ENCODE data around the gene SEC23A. TPM values are rescaled to one million over a fixed set of nuclear protein-coding genes. Genes with fewer than 3 reads are reported as not detected.

SEC23A gene
- total and polyA plus RNA-seq, 2 of the 13 experiments (the other 11 are each of a cell fraction or from before 2014, with no cell fraction given): 403 to 887 TPM

GRCh38 chr14:39023939-39024871 lies 78.8 kb downstream of the SEC23A start (continued):
- TF ChIP-seq EED (CRISPR knock-in tag; IDR thresholded peaks at IDR 0.05): no peak
- TF ChIP-seq ZNF33B (CRISPR knock-in tag; IDR thresholded peaks at IDR 0.05): no peak
- TF ChIP-seq REXO4 (CRISPR knock-in tag; IDR thresholded peaks at IDR 0.05; ENCODE audit: borderline replicate concordance): no peak
- TF ChIP-seq, protein P1, sequence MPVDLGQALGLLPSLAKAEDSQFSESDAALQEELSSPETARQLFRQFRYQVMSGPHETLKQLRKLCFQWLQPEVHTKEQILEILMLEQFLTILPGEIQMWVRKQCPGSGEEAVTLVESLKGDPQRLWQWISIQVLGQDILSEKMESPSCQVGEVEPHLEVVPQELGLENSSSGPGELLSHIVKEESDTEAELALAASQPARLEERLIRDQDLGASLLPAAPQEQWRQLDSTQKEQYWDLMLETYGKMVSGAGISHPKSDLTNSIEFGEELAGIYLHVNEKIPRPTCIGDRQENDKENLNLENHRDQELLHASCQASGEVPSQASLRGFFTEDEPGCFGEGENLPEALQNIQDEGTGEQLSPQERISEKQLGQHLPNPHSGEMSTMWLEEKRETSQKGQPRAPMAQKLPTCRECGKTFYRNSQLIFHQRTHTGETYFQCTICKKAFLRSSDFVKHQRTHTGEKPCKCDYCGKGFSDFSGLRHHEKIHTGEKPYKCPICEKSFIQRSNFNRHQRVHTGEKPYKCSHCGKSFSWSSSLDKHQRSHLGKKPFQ (CRISPR knock-in tag; IDR thresholded peaks at IDR 0.05; ENCODE audit: insufficient replicate concordance): peak; percentile 66
- no peak for TF ChIP-seq ZNF333 (CRISPR knock-in tag; IDR thresholded peaks at IDR 0.05; ENCODE audit: borderline replicate concordance)
- TF ChIP-seq TARDBP (CRISPR knock-in tag; IDR thresholded peaks at IDR 0.05): peak; percentile 100
- TF ChIP-seq TCF7 (IDR thresholded peaks at IDR 0.05; ENCODE audit: low read depth): peak; percentile 95
- TF ChIP-seq SKI (IDR thresholded peaks at IDR 0.05; ENCODE audit: partially characterized antibody): peak; percentile 93
- TF ChIP-seq TRAFD1 (CRISPR knock-in tag; IDR thresholded peaks at IDR 0.05; ENCODE audit: borderline replicate concordance): peak; percentile 18; the same call in 1 of the 2 replicates
- TF ChIP-seq WIZ (CRISPR knock-in tag; IDR thresholded peaks at IDR 0.05): no peak
- TF ChIP-seq, protein P2, sequence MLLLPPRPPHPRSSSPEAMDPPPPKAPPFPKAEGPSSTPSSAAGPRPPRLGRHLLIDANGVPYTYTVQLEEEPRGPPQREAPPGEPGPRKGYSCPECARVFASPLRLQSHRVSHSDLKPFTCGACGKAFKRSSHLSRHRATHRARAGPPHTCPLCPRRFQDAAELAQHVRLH (CRISPR knock-in tag; IDR thresholded peaks at IDR 0.05; ENCODE audit: borderline replicate concordance, low read depth): peak; percentile 33
- TF ChIP-seq ESRRA (CRISPR knock-in tag; IDR thresholded peaks at IDR 0.05; ENCODE audit: low read depth): peak; percentile 78; the same call in 1 of the 2 replicates
- peak; percentile 100 for TF ChIP-seq TBX3 (IDR thresholded peaks at IDR 0.05; ENCODE audit: borderline replicate concordance)
- no peak for TF ChIP-seq ZNF777 (CRISPR knock-in tag; IDR thresholded peaks at IDR 0.05)
- TF ChIP-seq SP140L (CRISPR knock-in tag; IDR thresholded peaks at IDR 0.05; ENCODE audit: borderline replicate concordance): no peak; the same call in 1 of the 2 replicates
- no peak for TF ChIP-seq ZNF251 (CRISPR knock-in tag; IDR thresholded peaks at IDR 0.05)
- TF ChIP-seq TBL1XR1 (IDR thresholded peaks at IDR 0.05; ENCODE audit: borderline replicate concordance, low read length, partially characterized antibody): peak; percentile 88
- TF ChIP-seq KDM6A (CRISPR knock-in tag; IDR thresholded peaks at IDR 0.05; ENCODE audit: low read depth): peak; percentile 100
- peak; percentile 79 for TF ChIP-seq FOSL2 (CRISPR knock-in tag; IDR thresholded peaks at IDR 0.05)
- no peak for TF ChIP-seq CENPT (CRISPR knock-in tag; IDR thresholded peaks at IDR 0.05; ENCODE audit: low read depth)
- peak; percentile 96 for TF ChIP-seq BRF2 (CRISPR knock-in tag; IDR thresholded peaks at IDR 0.05)
- TF ChIP-seq ZNF737 (CRISPR knock-in tag; IDR thresholded peaks at IDR 0.05; ENCODE audit: borderline replicate concordance): no peak
- peak; percentile 70; the same call in 1 of the 2 replicates for TF ChIP-seq MTA1 (CRISPR knock-in tag; IDR thresholded peaks at IDR 0.05; ENCODE audit: borderline replicate concordance)
- TF ChIP-seq, protein P3, sequence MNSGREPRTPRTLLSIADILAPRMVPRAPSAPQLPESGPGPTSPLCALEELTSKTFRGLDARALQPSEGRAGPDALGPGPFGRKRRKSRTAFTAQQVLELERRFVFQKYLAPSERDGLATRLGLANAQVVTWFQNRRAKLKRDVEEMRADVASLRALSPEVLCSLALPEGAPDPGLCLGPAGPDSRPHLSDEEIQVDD (CRISPR knock-in tag; IDR thresholded peaks at IDR 0.05; ENCODE audit: borderline replicate concordance): no peak
- TF ChIP-seq GTF3A (CRISPR knock-in tag; conservative IDR thresholded peaks at IDR 0.05): no peak
